ENCODE results near the gene HGS. TPM values are rescaled to one million over a fixed set of nuclear protein-coding genes. Genes with fewer than 3 reads are reported as not detected.

The HGS gene
- total and polyA plus RNA-seq, 7 donors, result 38.6 to 158 (median 63.3) TPM

GRCh38 chr17:81666092-81666341, 17.8 kb upstream of the HGS start:
- 0 to 1% (median 0%) methylated on average over 16 of the region's 16 CpGs for WGBS, 3 donors
- Histone ChIP-seq H3K36me3 (ENCODE audit: insufficient read depth in 1 of 2, low read depth in 1 of 2) (peaks cover 0 to 43% of the 10 kb centered on the region in 2 donors), H3K4me3 (peak overlapping the region; percentile 100), H3K27ac (peak overlapping the region; percentile 90), H3K4me1 (peaks cover 11% of the 10 kb centered on the region), H3K9me3 (no peaks in the 10 kb centered on the region), H3K27me3 (ENCODE audit: insufficient read depth in 3 of 3, low read length in 2 of 3) (no peaks in the 10 kb centered on the region)
- peak; percentile 3 to 36 (median 21) for ATAC-seq
- no peak for TF ChIP-seq CTCF (IDR thresholded peaks at IDR 0.05)
- no peak for DNase-seq
- intact Hi-C loops (cut with DNase I), result loop anchor here (2.0 kb wide), 1 partner anchor 29 kb away; the partner anchor contains the start of genes NPLOC4 (in 2 of the 2) and TSPAN10 (in 2 of the 2)

- Histone ChIP-seq H3K27ac (peak within 1 kb of the TSS; percentile 90), H3K36me3 (ENCODE audit: insufficient read depth in 1 of 2, low read depth in 1 of 2) (peaks cover 0 to 48% of the 10 kb centered on the region in 2 donors), H3K4me1 (peaks cover 11% of the 10 kb centered on the region), H3K9me3 (no peaks in the 10 kb centered on the region), H3K27me3 (ENCODE audit: insufficient read depth in 3 of 3, low read length in 2 of 3) (no peaks in the 10 kb centered on the region), H3K4me3 (peak within 1 kb of the TSS; percentile 100)
- TF ChIP-seq CTCF (IDR thresholded peaks at IDR 0.05), result no peak
- intact Hi-C loops (cut with DNase I), result loop anchor here (2.0 kb wide), 1 partner anchor 30 kb away; the partner anchor contains the start of genes NPLOC4 (in 2 of the 2) and TSPAN10 (in 2 of the 2)
- peak; percentile 98 to 99 (median 99) for ATAC-seq
- DNase-seq, result peak; percentile 98
- WGBS, 3 donors, result 0 to 1% (median 0%) methylated on average over 72 to 96 of the region's 96 CpGs
These were observed 17.2 kb upstream of the HGS start, which contains the start of the genes CCDC137 and OXLD1 for GRCh38 chr17:81666342-81667191. TSS of gene CCDC137 (plus strand) at chr17:81666737. CDS start at chr17:81666767, 30 bp downstream. TSS of gene OXLD1 (minus strand) at chr17:81666605. CDS start at chr17:81666577, 28 bp downstream.

GRCh38 chr17:81667754-81668153, 16.1 kb upstream of the HGS start:
- WGBS, 3 donors, result 77 to 81% (median 79%) methylated on average over 17 to 18 of the region's 18 CpGs
- TF ChIP-seq CTCF (IDR thresholded peaks at IDR 0.05), result no peak
- peak overlapping the region; percentile 100 for H3K4me3 ChIP-seq
- no peak for ATAC-seq
- H3K27ac ChIP-seq, result no peak overlapping the region
- no peaks in the 10 kb centered on the region for H3K9me3 ChIP-seq
- no peak for DNase-seq
- H3K27me3 ChIP-seq (ENCODE audit: insufficient read depth in 3 of 3, low read length in 2 of 3), result no peaks in the 10 kb centered on the region
- intact Hi-C loops (cut with DNase I), result loop anchor here (2.0 kb wide), 1 partner anchor 31 kb away; the partner anchor contains the start of genes NPLOC4 (in 2 of the 2) and TSPAN10 (in 2 of the 2)
- peaks cover 11% of the 10 kb centered on the region for H3K4me1 ChIP-seq
- H3K36me3 ChIP-seq (ENCODE audit: insufficient read depth in 1 of 2, low read depth in 1 of 2), result peaks cover 0 to 60% of the 10 kb centered on the region in 2 donors

GRCh38 chr17:81672504-81672903, 11.3 kb upstream of the HGS start:
- DNase-seq, result peak in 1 of 2 donors; percentile 51
- 64 to 70% (median 69%) methylated on average over 18 of the region's 18 CpGs for WGBS, 3 donors
- Histone ChIP-seq H3K4me1 (no peaks in the 10 kb centered on the region), H3K27ac (no peak overlapping the region), H3K4me3 (no peak overlapping the region), H3K27me3 (ENCODE audit: insufficient read depth in 3 of 3, low read length in 2 of 3) (no peaks in the 10 kb centered on the region), H3K9me3 (no peaks in the 10 kb centered on the region), H3K36me3 (ENCODE audit: insufficient read depth in 1 of 2, low read depth in 1 of 2) (peaks cover 0 to 59% of the 10 kb centered on the region in 2 donors)
- ATAC-seq, result no peak
- TF ChIP-seq CTCF (IDR thresholded peaks at IDR 0.05), result no peak
- intact Hi-C loops (cut with DNase I), result no loop called here

All from psoas muscle (tissue), 8 donors.